Effector CD8-positive, alpha-beta T cell (primary cell): ENCODE results near the gene GJB5.
A peak's percentile ranks its signal among the peaks of the same experiment; 100 is the strongest.
"Not testable (repeated sequence)": the region's sequence is repeated elsewhere in the genome, so short reads cannot be mapped to it uniquely, and the experiment has no call there.

Experiments used
- DNase-seq: peaks from one replicate; lab custom pipeline; 2025; lab: John Stamatoyannopoulos, UW
- total RNA-seq, 4 experiments: gene quantifications; one replicate each; lab custom pipeline; 2026; lab: John Stamatoyannopoulos, UW

The GJB5 gene
- 0 reads per million in 4 experiments for total RNA-seq

- DNase-seq, result no peak
Observed at GRCh38 chr1:34754964-34755637, at the start of gene GJB5. TSS of gene GJB5 (plus strand) at chr1:34755047. CDS start at chr1:34757331, 2,284 bp downstream.

- no peak for DNase-seq
Observed at GRCh38 chr1:34705077-34705476, 49.8 kb upstream of the GJB5 start.

- no peak for DNase-seq
Observed at GRCh38 chr1:34708106-34708505, 46.7 kb upstream of the GJB5 start.

DNA sequence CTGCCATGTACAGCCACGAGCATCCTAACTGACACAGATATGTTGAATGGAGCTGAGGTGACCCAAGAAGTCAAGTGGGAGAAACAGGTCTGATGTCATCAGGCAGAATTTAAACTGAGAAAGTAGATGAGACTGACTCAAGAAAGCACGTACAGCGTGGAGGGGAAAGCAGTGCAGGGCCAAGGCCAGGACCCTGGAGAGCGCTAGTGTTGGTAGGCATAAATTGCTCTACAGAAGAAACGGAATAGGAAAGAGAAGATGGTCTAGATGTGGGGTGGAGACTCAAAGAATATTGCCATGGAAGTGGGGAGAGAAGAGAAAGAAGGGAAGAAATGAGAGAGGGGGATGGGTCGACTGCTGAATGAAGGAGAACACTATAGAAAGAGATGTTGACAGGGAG lies 45.3 kb upstream of the GJB5 start:
- DNase-seq, result no peak

- DNase-seq, result no peak
Observed at GRCh38 chr1:34710812-34711211, 44.0 kb upstream of the GJB5 start.

GRCh38 chr1:34711485-34711884 lies 43.4 kb upstream of the GJB5 start:
- no peak for DNase-seq

GRCh38 chr1:34712007-34712688 lies 42.7 kb upstream of the GJB5 start:
- DNase-seq, result no peak

DNA sequence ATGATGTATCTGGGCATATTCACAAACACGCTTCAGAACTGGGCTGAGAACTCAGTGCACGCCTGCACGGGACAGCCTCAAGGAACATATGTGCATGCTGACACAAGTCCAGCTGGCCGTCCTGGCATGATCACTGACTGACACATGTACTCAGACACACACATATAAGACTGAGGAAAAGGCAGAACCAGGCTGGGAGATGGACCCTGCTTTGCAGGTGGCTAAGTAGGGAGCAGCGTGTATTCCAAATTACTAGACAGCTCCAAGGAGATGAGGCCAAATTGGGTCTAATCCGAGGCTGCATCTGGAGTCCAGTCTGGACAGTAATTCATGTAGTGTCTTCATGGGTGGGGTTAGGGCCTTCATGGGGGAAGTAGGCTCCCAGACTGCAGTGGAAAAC lies 41.4 kb upstream of the GJB5 start:
- DNase-seq, result no peak

- no peak for DNase-seq
Observed at GRCh38 chr1:34714386-34714785, 40.5 kb upstream of the GJB5 start.

DNA sequence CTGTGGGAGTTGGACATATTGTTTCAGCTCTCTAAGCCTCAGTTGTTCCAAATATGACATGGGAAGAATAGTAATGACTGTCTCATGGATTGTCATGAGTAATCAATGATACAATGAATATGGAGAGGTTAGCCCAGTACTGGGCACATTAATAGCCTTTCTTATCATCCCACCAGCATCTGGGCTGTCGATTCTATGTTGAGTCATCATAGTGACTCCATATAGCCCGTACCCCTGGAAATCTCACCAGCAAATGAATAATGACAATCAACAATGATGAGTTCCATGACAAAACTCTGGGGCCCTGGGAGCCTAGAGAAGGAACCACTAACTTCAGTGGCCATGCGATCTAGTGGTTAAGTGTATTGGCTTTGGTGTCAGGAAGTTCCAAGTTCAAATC lies 39.7 kb upstream of the GJB5 start:
- no peak for DNase-seq

- no peak for DNase-seq
Observed at GRCh38 chr1:34721241-34721640, 33.6 kb upstream of the GJB5 start.

- no peak for DNase-seq
Observed at GRCh38 chr1:34721646-34722355, 33.0 kb upstream of the GJB5 start.

DNA sequence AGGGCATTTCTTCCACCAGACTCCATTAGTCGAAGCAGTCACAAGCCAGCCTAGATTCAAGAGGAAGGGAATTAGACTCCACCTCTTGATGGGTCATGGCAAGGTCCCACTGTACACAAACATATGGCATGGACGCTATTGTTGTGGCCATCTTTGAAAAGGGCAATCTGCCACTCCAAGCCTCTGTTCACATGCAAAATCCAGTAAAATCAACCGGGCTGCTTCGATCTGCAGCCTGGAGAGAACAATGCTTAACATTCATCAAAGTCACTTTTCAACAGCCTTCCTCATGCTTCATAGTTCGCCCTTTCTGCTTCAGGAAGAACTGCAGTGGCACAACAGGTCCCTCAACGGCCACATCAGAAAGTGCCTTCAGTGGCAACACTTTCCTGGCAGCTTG lies 28.0 kb upstream of the GJB5 start:
- DNase-seq, result no peak

- no peak for DNase-seq
Observed at GRCh38 chr1:34730485-34730884, 24.4 kb upstream of the GJB5 start.

DNA sequence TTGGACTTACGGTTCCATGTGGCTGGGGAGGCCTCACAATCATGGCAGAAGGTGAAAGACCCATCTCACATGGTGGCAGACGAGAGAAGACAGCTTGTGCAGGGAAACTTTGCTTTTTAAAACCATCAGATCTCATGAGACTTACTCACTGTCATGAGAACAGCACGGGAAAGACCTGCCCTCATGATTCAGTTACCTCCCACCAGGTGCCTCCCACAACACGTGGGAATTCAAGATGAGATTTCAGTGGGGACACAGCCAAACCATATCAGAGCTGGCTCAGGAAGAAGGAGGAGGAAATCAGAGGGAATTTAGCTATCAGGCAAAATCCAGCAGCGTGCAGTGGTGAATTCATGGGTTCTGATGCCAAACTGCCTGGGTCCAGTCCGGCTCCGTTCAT lies 22.0 kb upstream of the GJB5 start:
- DNase-seq, result not testable (repeated sequence)

- no peak for DNase-seq
Observed at GRCh38 chr1:34736692-34737091, 18.2 kb upstream of the GJB5 start.

- not testable (repeated sequence) for DNase-seq
Observed at GRCh38 chr1:34737236-34737635, 17.6 kb upstream of the GJB5 start.

GRCh38 chr1:34739613-34740012 lies 15.2 kb upstream of the GJB5 start:
- no peak for DNase-seq

DNA sequence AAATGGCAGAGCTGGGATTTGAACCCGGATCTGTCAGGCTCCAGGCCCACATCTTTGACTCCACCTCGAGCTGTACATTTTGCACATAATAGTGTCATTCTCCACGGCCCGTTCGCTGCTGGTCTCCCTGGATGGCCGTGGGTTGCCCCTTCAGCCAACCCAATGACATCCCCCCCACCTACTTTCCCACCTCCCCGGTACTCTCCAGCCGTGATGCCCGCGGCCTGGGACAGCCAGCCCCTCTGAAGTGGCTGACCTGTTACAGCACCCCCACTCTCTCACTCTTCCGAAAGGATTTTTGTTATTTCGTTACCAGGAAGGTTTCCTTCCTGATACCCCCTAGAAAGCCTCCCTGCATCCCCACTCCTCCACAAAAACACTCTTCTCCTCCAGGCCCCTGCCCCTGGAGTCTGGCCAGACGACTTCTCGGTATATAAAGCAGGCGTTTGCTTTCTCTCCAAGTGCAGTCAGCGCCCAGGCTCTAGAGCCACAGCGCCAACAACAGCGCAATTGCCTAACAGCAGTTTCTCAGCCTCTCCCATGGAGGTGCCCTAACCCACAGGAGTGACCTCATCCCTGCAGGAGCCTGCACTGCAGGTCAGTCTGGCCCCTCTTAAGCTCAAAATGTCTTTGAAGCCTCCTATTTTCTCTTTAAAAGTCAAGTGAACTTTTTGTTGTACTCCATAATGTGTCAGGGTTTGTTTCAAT lies 14.5 kb upstream of the GJB5 start:
- DNase-seq, result no peak

DNA sequence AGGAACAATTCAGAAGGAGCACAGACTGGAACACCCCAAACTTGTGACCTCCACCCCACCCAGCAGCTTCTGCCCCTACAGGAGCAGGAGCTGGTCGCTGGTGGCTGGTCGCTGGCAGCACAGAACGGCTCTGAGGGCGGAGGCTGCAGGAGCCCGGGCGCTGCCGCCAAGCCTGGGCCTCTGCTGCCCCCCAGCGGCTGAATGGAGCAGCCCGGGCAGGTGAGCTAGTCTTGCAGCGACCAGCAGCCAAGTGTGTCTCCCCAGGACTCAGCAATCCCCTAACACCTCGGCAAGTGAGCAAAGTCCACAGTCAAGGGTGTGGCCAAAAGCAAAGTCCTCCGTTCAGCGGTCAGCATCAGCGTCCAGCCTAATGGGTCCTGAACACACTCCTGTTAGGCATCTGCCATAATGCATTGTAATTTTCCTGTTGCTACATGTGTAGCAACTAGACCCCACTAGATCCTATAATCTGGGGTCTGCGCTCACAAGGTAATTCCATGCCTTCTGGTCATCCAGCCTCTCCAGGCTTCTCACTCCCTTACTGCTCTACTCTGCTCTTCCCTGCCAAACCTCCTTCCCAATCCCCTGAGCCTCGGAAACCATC lies 12.1 kb upstream of the GJB5 start:
- DNase-seq, result peak; percentile 53

DNA sequence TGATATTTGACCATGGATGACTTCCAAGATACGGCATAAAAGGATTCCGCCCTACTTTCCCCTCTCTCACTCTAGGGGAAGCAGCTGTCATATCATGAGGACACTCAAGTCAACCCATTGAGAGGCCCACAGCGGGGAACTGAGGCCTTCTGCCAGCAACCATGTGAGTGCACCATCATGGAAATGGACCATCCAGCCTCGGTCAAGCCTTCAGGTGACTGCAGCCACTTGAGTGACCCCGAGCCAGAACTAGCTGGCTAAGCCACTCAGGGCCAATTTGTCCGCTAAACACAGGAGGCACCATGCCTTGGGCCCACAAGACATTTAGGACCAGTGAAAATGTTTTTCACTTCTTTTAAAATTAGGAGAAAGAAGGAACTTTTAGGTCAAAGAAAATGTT lies 11.1 kb upstream of the GJB5 start:
- no peak for DNase-seq

DNA sequence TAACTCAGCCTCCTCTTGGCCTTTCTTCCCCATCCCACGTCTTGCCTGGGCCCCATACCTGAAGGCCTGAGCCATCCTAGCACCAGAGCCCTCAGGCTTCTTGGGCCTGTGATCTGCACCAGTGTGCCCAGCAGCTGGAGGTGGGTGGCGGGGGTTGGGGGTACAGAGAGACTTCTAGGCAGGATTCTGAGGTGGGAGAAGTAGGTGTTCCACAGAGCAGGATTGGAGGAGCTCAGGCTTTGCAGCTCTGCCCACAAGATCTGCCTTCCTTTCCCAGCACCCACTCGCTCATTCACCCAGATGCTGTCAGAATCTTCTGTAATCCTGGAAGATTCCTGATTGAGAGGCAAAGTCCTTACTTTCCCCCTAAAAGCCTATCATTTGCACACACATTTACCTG lies 10.0 kb upstream of the GJB5 start:
- no peak for DNase-seq
